OCI-LY7 (cell line): Measurements from ENCODE around the gene BRCA1. TPM values are rescaled to one million over a fixed set of nuclear protein-coding genes. Genes with fewer than 3 reads are reported as not detected.

ENCODE experiments used
- BruUV-seq: library from RNA; stranded (reverse); fragments of 400-500 nt; replicated peaks from 2 replicates; lab custom pipeline; 2021; lab: Mats Ljungman, UMichigan
- CTCF ChIA-PET: fragments of 300-600 bp; sonication (Branson Sonifier 250); formaldehyde crosslinking; loops from one replicate; lab custom pipeline; 2022; ENCODE audit warnings: antibody characterized with exemption; ENCODE audit not compliant: unreplicated experiment; lab: Charles Lee
- POLR2A ChIA-PET: fragments of 300-600 bp; sonication (Branson Sonifier 250); formaldehyde crosslinking; loops from one replicate; lab custom pipeline; 2022; ENCODE audit warnings: antibody characterized with exemption; lab: Charles Lee
- DNase-seq: peaks from one replicate; pipeline ENCODE4 v3.0.0-alpha.2; 2015; ENCODE audit warnings: low spot score
- H2AFZ ChIP-seq: fragments of 200-600 bp; sonication (generic), shearing (Covaris generic); 2 replicates; pipeline ENCODE4 v1.6.1; 2014; ENCODE audit warnings: mild to moderate bottlenecking, antibody characterized with exemption, low read length, moderate library complexity
- H3K27ac ChIP-seq: fragments of 200-600 bp; sonication (generic); 2 replicates; pipeline ENCODE4 v1.5.1; 2014; ENCODE audit warnings: mixed run types, low read depth, mild to moderate bottlenecking, moderate library complexity, low read length, inconsistent platforms; ENCODE audit not compliant: poor library complexity, severe bottlenecking
- H3K36me3 ChIP-seq: fragments of 200-600 bp; sonication (generic); 2 replicates; pipeline ENCODE4 v1.6.1; 2014; ENCODE audit warnings: mild to moderate bottlenecking, antibody characterized with exemption, low read length, moderate library complexity, mixed read lengths; ENCODE audit not compliant: insufficient read depth
- H3K4me1 ChIP-seq: fragments of 200-600 bp; sonication (generic); 2 replicates; pipeline ENCODE4 v1.5.1; 2014; ENCODE audit warnings: mild to moderate bottlenecking, low read length; ENCODE audit not compliant: insufficient read depth, poor library complexity, severe bottlenecking
- H3K4me2 ChIP-seq: fragments of 200-600 bp; sonication (generic); 2 replicates; pipeline ENCODE4 v1.6.1; 2014; ENCODE audit warnings: mild to moderate bottlenecking, low read length
- H3K4me3 ChIP-seq: fragments of 200-600 bp; sonication (generic); 2 replicates; pipeline ENCODE4 v1.5.1; 2014; ENCODE audit warnings: mild to moderate bottlenecking, low read depth, low read length; ENCODE audit not compliant: poor library complexity, severe bottlenecking
- H3K79me2 ChIP-seq: fragments of 200-600 bp; sonication (generic); 2 replicates; pipeline ENCODE4 v1.6.1; 2016; ENCODE audit warnings: low read depth, mild to moderate bottlenecking, low read length, moderate library complexity, mixed read lengths; ENCODE audit not compliant: insufficient read depth
- H3K9me2 ChIP-seq: fragments of 200-600 bp; sonication (generic); 2 replicates; pipeline ENCODE4 v1.6.1; 2016; ENCODE audit warnings: mild to moderate bottlenecking, low read length, mixed read lengths; ENCODE audit not compliant: insufficient read depth
- H3K9me3 ChIP-seq: fragments of 200-600 bp; sonication (generic); 2 replicates; pipeline ENCODE4 v1.6.1; 2014; ENCODE audit warnings: mild to moderate bottlenecking, mixed run types, low read length, mixed read lengths
- H4K20me1 ChIP-seq: fragments of 200-600 bp; sonication (generic); 2 replicates; pipeline ENCODE4 v1.6.1; 2014; ENCODE audit warnings: mild to moderate bottlenecking, antibody characterized with exemption, low read length, moderate library complexity, mixed read lengths; ENCODE audit not compliant: insufficient read depth
- CTCF ChIP-seq: fragments of 200-600 bp; sonication (generic); conservative IDR thresholded peaks from 2 replicates; pipeline ENCODE4 v1.5.1; 2014; ENCODE audit warnings: mild to moderate bottlenecking, antibody characterized with exemption, low read length, moderate library complexity, mixed read lengths
- EZH2phosphoT487 ChIP-seq: fragments of 200-600 bp; sonication (generic); IDR thresholded peaks from 2 replicates; pipeline ENCODE4 v1.6.1; 2018; ENCODE audit warnings: low read depth, borderline replicate concordance, mild to moderate bottlenecking, mixed run types, antibody characterized with exemption, low read length, moderate library complexity, mixed read lengths
- intact Hi-C: fragments of 100-400 bp; cut with micrococcal nuclease; formaldehyde crosslinking; loops from one replicate; pipeline ENCODE4 v1.10.0; 2022; ENCODE audit not compliant: unreplicated experiment
- total RNA-seq, 2 experiments: library from RNA; depleted of rRNA in 1 of 2; stranded (reverse); fragments of >200 nt in 1 of 2; shearing (Covaris generic) in 1 of 2; gene quantifications; 2 replicates each; pipeline ENCODE4 v1.2.3, GENCODE V29; 2014 to 2022

The BRCA1 gene
- total RNA-seq, 2 experiments from 2014 or later = 112 to 135 TPM

- TF ChIP-seq CTCF (no peak), EZH2phosphoT487 (no peak)
- H3K9me3 ChIP-seq = no peaks in the 10 kb centered on the region
- peaks cover 92% of the 10 kb centered on the region for H3K36me3 ChIP-seq
- no peak overlapping the region for H3K4me3 ChIP-seq
- H3K9me2 ChIP-seq = no peaks in the 10 kb centered on the region
- DNase-seq = no peak
- no peak overlapping the region for H3K4me2 ChIP-seq
- no TSS peak for BruUV-seq
- no peaks in the 10 kb centered on the region for H4K20me1 ChIP-seq
- no peak overlapping the region for H3K27ac ChIP-seq
- intact Hi-C loops = no loop called here
- H2AFZ ChIP-seq = no peak overlapping the region
- H3K79me2 ChIP-seq = no peaks in the 10 kb centered on the region
- ChIA-PET CTCF (interaction anchor here (0.6 kb wide), 1 partner anchor 26 kb away, joined by 3 read pairs; no protein-coding TSS in a partner anchor), POLR2A (no interaction called here)
- H3K4me1 ChIP-seq = no peaks in the 10 kb centered on the region
Measured at GRCh38 chr17:43070872-43071271, 54.3 kb downstream of the BRCA1 start.

- no peaks in the 10 kb centered on the region for H3K9me3 ChIP-seq
- TF ChIP-seq CTCF = no peak
- TF ChIP-seq EZH2phosphoT487 = no peak
- no peak overlapping the region for H3K4me2 ChIP-seq
- BruUV-seq = TSS peak; percentile 47
- no peak overlapping the region for H3K27ac ChIP-seq
- intact Hi-C loops = no loop called here
- no peaks in the 10 kb centered on the region for H3K4me1 ChIP-seq
- no peak overlapping the region for H2AFZ ChIP-seq
- H3K9me2 ChIP-seq = no peaks in the 10 kb centered on the region
- H3K36me3 ChIP-seq = peaks cover 92% of the 10 kb centered on the region
- no peaks in the 10 kb centered on the region for H3K79me2 ChIP-seq
- no peak for DNase-seq
- ChIA-PET POLR2A (no interaction called here), CTCF (no interaction called here)
- no peaks in the 10 kb centered on the region for H4K20me1 ChIP-seq
- no peak overlapping the region for H3K4me3 ChIP-seq
Measured at GRCh38 chr17:43070257-43070656, 54.9 kb downstream of the BRCA1 start.

- H3K36me3 ChIP-seq = peaks cover 92% of the 10 kb centered on the region
- no peak for DNase-seq
- H4K20me1 ChIP-seq = no peaks in the 10 kb centered on the region
- no peaks in the 10 kb centered on the region for H3K79me2 ChIP-seq
- no peaks in the 10 kb centered on the region for H3K4me1 ChIP-seq
- no peak overlapping the region for H3K4me2 ChIP-seq
- CTCF ChIA-PET = no interaction called here
- H3K9me2 ChIP-seq = no peaks in the 10 kb centered on the region
- no peak for TF ChIP-seq CTCF
- no peak for TF ChIP-seq EZH2phosphoT487
- H3K27ac ChIP-seq = no peak overlapping the region
- H3K4me3 ChIP-seq = no peak overlapping the region
- no TSS peak for BruUV-seq
- no peak overlapping the region for H2AFZ ChIP-seq
- POLR2A ChIA-PET = interaction anchor here (1.5 kb wide), 1 partner anchor 29 kb away, joined by 6 read pairs; no protein-coding TSS in a partner anchor
- intact Hi-C loops = no loop called here
- no peaks in the 10 kb centered on the region for H3K9me3 ChIP-seq
Measured at GRCh38 chr17:43069368-43069898, 55.7 kb downstream of the BRCA1 start.
